Suprapubic skin (tissue), 4 donors: ENCODE results near the gene TMC2. TPM values are rescaled to one million over a fixed set of nuclear protein-coding genes. Genes with fewer than 3 reads are reported as not detected.
"Not testable (repeated sequence)": the region's sequence is repeated elsewhere in the genome, so short reads cannot be mapped to it uniquely, and the experiment has no call there.

Experiments used
- DNase-seq, 2 donors: peaks; one replicate each; pipeline ENCODE4 v3.0.0-alpha.2; 2019; ENCODE audit warnings: low spot score in 2 of 2
- H3K27ac ChIP-seq: fragments of 200-600 bp; sonication (generic); one replicate; pipeline ENCODE4 v1.5.1; 2019
- H3K27me3 ChIP-seq: fragments of 200-600 bp; sonication (generic); one replicate; pipeline ENCODE4 v1.5.1; 2019
- H3K36me3 ChIP-seq: fragments of 200-600 bp; sonication (generic); one replicate; pipeline ENCODE4 v1.5.1; 2019
- H3K4me1 ChIP-seq: fragments of 200-600 bp; sonication (generic); one replicate; pipeline ENCODE4 v1.5.1; 2019
- H3K4me3 ChIP-seq: fragments of 200-600 bp; sonication (generic); one replicate; pipeline ENCODE4 v1.5.1; 2019; ENCODE audit warnings: mild to moderate bottlenecking
- H3K9me3 ChIP-seq: fragments of 200-600 bp; sonication (generic); one replicate; pipeline ENCODE4 v1.5.1; 2019
- CTCF ChIP-seq, 2 donors: fragments of 200-600 bp in 1 of 2; fragments of 450-650 bp in 1 of 2; sonication (generic) in 1 of 2; IDR thresholded peaks; one replicate each; pipeline ENCODE4 v1.5.1; 2016 to 2019; ENCODE audit warnings: antibody characterized with exemption in 2 of 2, mild to moderate bottlenecking in 1 of 2, moderate library complexity in 1 of 2
- EP300 ChIP-seq: sonication (generic); formaldehyde crosslinking; IDR thresholded peaks from one replicate; pipeline ENCODE4 v1.6.1; 2017; ENCODE audit warnings: antibody characterized with exemption
- POLR2A ChIP-seq, 2 donors: fragments of 450-650 bp; IDR thresholded peaks; one replicate each; pipeline ENCODE4 v1.6.1; 2017; ENCODE audit warnings: antibody characterized with exemption in 2 of 2, mild to moderate bottlenecking in 2 of 2, moderate library complexity in 2 of 2
- POLR2AphosphoS5 ChIP-seq, 3 donors: sonication (generic); formaldehyde crosslinking; IDR thresholded peaks; one replicate each; pipeline ENCODE4 v1.6.1; 2017; ENCODE audit warnings: antibody characterized with exemption in 3 of 3
- WGBS: methylation state at CpG from one replicate; pipeline ENCODE4 v1.1.5; 2018; 5-methylcytosine and 5-hydroxymethylcytosine counted together
- total RNA-seq, 4 donors: library from RNA; depleted of rRNA; stranded (reverse); fragments of >200 nt; gene quantifications; one replicate each; pipeline ENCODE4 v1.1.0, GENCODE V29; 2016

Gene TMC2
- total RNA-seq, 4 donors from 2014 or later = not detected

DNA sequence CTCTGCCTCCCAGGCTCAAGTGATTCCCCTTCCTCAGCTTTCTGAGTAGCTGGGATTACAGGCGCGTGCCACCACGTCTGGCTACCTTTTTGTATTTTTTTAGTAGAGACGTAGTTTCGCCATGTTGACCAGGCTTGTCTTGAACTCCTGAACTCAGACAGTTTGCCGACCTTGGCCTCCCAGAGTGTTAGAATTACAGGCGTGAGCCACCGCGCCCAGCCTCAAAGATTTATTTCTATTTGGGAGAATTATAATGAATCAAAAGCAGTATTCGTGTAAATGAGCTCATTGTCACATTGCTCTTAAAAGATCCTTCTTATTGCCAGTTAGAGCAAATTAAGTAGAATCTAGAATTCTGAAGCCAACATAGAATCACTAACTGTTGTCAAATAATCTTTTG, 18.3 kb upstream of the TMC2 start:
- 88% methylated on average over 10 of the region's 10 CpGs for WGBS
- TF ChIP-seq POLR2AphosphoS5 (IDR thresholded peaks at IDR 0.05) = no peak
- TF ChIP-seq POLR2A (IDR thresholded peaks at IDR 0.05) = no peak
- TF ChIP-seq EP300 = no peak
- no peak for TF ChIP-seq CTCF (IDR thresholded peaks at IDR 0.05)
- H3K4me1 ChIP-seq = no peaks in the 10 kb centered on the region
- H3K4me3 ChIP-seq = no peak overlapping the region
- no peak for DNase-seq
- no peaks in the 10 kb centered on the region for H3K27me3 ChIP-seq
- no peaks in the 10 kb centered on the region for H3K9me3 ChIP-seq
- no peak overlapping the region for H3K27ac ChIP-seq
- no peaks in the 10 kb centered on the region for H3K36me3 ChIP-seq

DNA sequence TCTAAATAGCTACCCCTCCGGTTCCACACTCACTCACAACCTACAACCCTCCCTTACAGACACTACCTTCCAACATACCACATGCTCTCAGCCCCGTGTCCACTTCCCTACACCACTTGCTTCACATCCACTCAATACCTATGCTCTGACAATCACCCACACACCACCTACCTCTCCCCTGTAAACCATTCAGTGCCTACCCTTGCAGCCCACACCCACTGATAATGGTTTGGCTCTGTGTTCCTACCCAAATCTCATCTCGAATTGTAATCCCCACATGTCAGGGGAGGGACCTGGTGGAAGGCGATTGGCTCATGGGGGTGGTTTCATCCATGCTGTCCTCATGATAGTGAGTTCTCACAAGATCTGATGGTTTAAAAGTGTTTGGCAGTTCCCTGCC, 17.8 kb upstream of the TMC2 start:
- no peak for TF ChIP-seq POLR2A (IDR thresholded peaks at IDR 0.05)
- TF ChIP-seq EP300 = no peak
- no peak for TF ChIP-seq CTCF (IDR thresholded peaks at IDR 0.05)
- TF ChIP-seq POLR2AphosphoS5 (IDR thresholded peaks at IDR 0.05) = no peak
- 80% methylated on average over 4 of the region's 4 CpGs for WGBS
- H3K27ac ChIP-seq = no peak overlapping the region

GRCh38 chr20:2519115-2519809, 17.1 kb upstream of the TMC2 start:
- WGBS = 94% methylated on average over 4 of the region's 4 CpGs
- DNase-seq = peak in 1 of 2 donors; percentile 18
- no peaks in the 10 kb centered on the region for H3K27me3 ChIP-seq
- TF ChIP-seq POLR2AphosphoS5 (IDR thresholded peaks at IDR 0.05) (no peak), POLR2A (IDR thresholded peaks at IDR 0.05) (no peak), CTCF (IDR thresholded peaks at IDR 0.05) (no peak), EP300 (no peak)
- no peak overlapping the region for H3K27ac ChIP-seq
- no peak overlapping the region for H3K4me3 ChIP-seq
- no peaks in the 10 kb centered on the region for H3K9me3 ChIP-seq
- H3K4me1 ChIP-seq = peaks cover 4% of the 10 kb centered on the region
- H3K36me3 ChIP-seq = no peaks in the 10 kb centered on the region

More for the DNA sequence above, 17.8 kb upstream of the TMC2 start:
- no peak for DNase-seq
- Histone ChIP-seq H3K27me3 (no peaks in the 10 kb centered on the region), H3K4me1 (no peaks in the 10 kb centered on the region), H3K9me3 (no peaks in the 10 kb centered on the region), H3K36me3 (no peaks in the 10 kb centered on the region), H3K4me3 (no peak overlapping the region)

DNA sequence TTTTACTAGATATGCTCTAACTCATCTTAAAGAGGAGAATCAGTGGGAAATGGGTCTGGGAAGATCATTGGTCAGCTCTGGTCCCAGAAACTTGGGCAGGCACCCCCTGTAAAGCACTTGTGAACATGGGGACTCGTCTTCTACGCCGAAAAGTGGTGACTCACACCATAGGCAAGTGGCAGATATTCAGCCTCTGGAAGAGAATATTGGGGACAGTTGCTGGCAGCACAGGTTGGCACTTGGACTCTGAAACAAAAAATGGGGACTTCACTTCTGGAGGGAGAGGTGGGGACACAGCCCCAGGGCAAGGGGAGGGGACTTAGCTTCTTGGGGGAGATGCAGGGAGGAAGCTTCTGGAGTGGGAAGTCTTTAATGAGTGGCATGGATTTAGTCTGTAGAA, 15.8 kb upstream of the TMC2 start:
- TF ChIP-seq POLR2A (IDR thresholded peaks at IDR 0.05) (no peak), EP300 (no peak), CTCF (IDR thresholded peaks at IDR 0.05) (no peak), POLR2AphosphoS5 (IDR thresholded peaks at IDR 0.05) (no peak)
- Histone ChIP-seq H3K36me3 (no peaks in the 10 kb centered on the region), H3K27me3 (no peaks in the 10 kb centered on the region), H3K9me3 (no peaks in the 10 kb centered on the region), H3K4me3 (no peak overlapping the region), H3K4me1 (peaks cover 10% of the 10 kb centered on the region), H3K27ac (no peak overlapping the region)
- 84% methylated on average over 3 of the region's 3 CpGs for WGBS
- no peak for DNase-seq

DNA sequence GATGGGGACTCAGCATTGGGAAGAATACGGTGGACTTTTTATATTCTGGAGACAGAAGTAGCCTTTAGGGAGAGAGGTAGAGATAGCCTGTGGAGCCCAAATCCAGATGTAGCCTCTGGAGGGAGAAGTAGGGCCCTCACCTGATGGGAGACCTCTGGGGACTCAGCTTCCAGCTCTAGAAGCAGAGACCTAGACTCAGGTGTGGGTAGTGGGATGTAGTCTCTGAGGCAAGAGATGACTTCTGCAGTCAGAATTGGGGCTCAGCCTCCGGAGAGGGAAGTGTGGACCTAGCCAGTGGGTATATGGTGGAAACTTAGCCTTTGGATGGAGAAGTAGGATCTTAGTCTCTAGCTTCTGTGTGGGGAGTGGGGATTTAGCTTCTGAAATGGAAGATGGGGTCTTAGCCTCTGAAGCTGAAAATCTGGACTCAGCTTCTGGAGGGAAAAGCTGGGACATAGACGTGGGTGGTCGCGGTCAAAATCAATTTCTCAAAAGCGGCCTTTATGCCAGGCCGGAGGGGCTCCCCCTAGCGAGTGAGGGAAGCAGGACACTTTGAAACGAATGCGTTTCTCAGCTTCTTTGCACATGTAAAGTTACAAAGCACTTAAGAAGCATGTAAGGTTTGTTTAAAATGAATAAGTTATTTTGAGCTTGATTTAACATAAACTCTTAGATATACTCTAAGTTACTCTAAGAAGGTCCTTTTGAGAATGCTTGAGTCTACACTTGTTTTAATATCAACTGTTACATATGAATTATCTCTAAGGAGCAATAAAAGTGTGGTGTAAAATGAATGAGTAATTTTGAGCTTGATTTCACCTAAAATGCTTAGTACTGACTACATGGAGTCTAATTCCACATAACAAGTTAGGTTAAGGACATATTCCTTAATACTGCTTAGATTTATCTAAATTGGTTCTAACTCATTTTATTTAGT, 14.7 kb upstream of the TMC2 start:
- 19% methylated on average over 10 of the region's 10 CpGs for WGBS
- DNase-seq = peak in 1 of 2 donors; percentile 79
- Histone ChIP-seq H3K27ac (no peak overlapping the region), H3K27me3 (no peaks in the 10 kb centered on the region), H3K9me3 (no peaks in the 10 kb centered on the region), H3K36me3 (no peaks in the 10 kb centered on the region), H3K4me1 (peaks cover 10% of the 10 kb centered on the region), H3K4me3 (no peak overlapping the region)
- TF ChIP-seq CTCF (IDR thresholded peaks at IDR 0.05) (peak; percentile 14 to 88), POLR2A (IDR thresholded peaks at IDR 0.05) (no peak), EP300 (no peak), POLR2AphosphoS5 (IDR thresholded peaks at IDR 0.05) (no peak)

DNA sequence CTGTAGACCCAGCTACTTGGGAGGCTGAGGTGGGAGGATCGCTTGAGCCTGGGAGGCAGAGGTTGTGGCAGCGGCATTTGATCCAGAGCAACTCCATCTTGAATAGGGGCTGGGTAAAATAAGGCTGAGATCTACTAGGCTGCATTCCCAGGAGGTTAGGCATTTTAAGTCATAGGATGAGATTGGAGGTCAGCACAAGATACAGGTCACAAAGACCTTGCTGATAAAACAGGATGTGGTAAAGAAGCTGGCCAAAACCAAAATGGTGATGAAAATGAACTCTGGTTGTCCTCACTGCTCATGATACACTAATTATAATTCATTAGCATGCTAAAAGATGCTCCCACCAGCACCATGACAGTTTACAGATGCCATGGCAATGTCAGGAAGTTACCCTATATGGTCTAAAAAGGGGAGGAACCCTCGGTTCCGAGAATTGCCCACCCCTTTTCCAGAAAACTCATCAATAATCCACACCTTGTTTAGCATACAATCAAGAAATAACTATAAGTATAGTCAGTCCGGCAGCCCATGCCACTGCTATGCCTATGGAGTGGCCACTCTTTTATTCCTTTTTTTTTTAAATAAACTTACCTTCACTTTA, 13.4 kb upstream of the TMC2 start:
- DNase-seq = peak in 1 of 2 donors; percentile 45
- not testable (repeated sequence) for H3K36me3 ChIP-seq, H3K4me3 ChIP-seq, H3K27me3 ChIP-seq, H3K27ac ChIP-seq, H3K9me3 ChIP-seq
- peaks cover 10% of the 10 kb centered on the region for H3K4me1 ChIP-seq
- 81% methylated on average over 5 of the region's 5 CpGs for WGBS
